GM18511 (cell line): ENCODE data around the gene PTPRG.
"Not testable (repeated sequence)": the region's sequence is repeated elsewhere in the genome, so short reads cannot be mapped to it uniquely, and the experiment has no call there.

Experiments used
- ATAC-seq: cut with Tn5 transposase; IDR thresholded peaks from one replicate; pipeline ENCODE4 v1.9.1; 2021; ENCODE audit warnings: mild to moderate bottlenecking, moderate library complexity; ENCODE audit not compliant: unreplicated experiment

The PTPRG gene

DNA sequence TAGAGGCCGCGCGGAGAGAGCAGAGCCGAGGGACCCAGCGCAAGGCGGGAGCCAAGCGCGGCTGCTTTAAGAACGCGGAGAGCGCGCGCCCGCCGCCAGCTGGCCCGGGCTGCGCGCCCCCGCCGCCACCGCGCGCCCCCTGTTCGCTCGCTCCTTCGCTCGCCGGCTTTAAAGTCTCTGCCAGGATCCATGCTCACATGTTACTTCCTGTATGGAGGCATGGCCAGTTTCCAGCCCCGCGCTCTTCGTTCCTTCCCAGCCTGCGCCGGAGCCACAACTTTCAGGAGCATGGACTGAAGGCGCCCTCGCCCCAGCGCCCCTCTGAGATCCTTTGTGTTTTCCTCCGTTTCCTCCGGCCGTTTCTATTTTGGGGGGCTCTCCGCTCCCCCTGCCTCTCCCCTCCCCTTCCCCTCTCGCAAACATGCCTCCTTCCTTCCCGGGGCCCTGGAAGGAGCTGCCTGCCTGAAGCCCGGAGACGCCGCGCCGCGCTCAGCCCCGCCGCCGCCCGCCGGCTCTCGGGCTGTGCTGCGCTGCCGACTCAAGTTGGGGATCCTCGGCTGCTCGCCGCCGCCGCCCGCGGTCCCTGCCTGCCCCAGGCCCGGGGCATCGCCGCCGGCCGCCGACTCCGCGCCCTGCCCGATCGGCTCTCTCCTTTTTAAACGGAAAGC lies at the start of gene PTPRG:
Gene PTPRG, plus strand, starts transcription at position 198 of the 668 bp plus-strand sequence. CDS start 717 bp downstream, outside the sequence.
- peak; percentile 64 for ATAC-seq

DNA sequence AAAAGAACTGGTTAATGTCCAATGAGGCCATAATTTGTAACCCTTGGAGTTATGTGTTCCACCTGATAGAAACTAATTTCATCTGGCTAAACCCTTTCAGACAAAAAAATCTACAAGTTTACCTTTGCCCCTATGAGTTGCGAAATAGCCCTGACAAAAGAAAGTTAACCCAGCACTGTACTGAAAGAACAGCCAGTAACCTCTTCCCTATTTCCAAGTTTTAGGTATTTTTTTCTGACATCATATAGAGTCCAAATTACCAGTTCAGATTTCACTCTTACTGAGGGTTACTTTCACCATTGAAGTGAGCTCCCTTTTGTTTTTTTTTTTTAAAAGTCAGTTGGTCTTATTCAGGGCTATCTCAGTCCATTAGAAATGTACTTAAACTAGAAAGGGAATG lies 42.8 kb upstream of the PTPRG start:
- peak; percentile 33 for ATAC-seq

DNA sequence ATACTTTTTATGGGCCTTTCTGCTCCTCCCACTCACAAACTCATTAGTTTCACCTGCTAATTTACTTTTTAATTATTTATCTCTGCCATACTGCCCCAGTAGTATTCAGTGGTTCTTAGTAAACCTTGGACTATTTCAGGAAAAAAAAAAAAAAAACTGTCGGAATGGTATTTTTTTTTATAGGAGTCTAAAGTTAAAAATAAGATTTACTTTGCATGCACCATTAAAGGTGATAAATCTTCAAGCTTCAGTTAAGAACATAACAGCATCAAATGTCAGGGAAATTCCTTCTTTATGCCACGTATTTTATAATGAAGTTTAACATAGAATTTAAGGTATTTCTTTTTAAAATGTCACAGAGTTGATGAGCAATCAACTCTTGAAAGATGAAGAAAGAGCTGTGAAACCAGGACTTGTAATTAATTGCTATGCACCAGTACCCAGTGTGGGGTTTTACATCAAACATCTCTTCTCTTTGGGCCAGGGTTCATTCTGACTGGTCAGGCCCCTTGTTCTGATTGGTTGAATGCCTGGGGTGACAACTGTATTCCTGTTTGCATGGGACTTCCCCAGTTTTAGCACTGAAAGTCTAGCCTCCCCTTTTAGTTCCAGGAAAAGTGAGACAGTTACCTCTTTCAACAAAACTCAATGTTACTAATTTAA lies 40.3 kb upstream of the PTPRG start:
- ATAC-seq = peak; percentile 98

GRCh38 chr3:61522060-61522459 lies 39.3 kb upstream of the PTPRG start:
- ATAC-seq = no peak

DNA sequence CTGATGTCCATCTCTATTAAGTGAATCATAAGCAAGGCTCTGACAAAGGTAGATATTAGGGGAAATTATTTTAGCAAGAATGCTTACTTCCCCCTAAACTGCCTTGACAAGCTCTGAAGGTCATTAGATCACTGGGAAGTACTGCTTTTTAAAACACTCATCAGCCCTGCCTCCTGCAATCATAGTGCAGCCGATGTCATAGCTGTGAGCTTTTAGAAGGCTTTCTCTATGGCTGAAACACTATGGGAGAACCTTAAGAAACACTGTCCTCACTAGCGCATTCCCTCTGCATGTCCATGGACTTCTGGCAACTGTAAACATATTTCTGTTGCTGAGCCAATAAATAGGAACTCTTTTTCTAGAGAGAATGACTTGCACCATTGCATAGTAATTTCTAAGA lies 38.7 kb upstream of the PTPRG start:
- ATAC-seq = no peak

GRCh38 chr3:61524933-61525332 lies 36.4 kb upstream of the PTPRG start:
- no peak for ATAC-seq

GRCh38 chr3:61526308-61526707 lies 35.1 kb upstream of the PTPRG start:
- no peak for ATAC-seq

DNA sequence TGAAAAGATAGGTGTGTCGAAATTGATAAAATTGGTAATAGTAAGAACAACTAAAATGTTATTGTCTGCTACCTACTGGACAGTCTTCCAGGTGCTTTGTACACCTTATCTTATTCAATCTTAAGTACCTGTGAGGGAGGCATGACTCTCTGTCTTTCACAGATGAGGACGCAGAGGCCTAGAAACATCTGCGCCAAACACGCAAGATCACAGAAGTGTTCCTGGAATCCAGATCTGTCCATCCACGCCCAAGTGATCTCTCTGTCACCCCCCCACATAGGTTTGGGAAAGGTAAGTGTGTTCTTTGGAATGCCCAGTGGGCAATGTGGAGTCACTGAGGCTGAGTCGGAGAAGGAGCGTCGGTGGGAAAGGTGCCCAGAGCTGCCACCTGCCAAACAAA lies 34.4 kb upstream of the PTPRG start:
- ATAC-seq = no peak

- ATAC-seq = no peak
These were observed 31.0 kb upstream of the PTPRG start for GRCh38 chr3:61530355-61530754.

- ATAC-seq = no peak
These were observed 29.8 kb upstream of the PTPRG start for GRCh38 chr3:61531528-61531927.

DNA sequence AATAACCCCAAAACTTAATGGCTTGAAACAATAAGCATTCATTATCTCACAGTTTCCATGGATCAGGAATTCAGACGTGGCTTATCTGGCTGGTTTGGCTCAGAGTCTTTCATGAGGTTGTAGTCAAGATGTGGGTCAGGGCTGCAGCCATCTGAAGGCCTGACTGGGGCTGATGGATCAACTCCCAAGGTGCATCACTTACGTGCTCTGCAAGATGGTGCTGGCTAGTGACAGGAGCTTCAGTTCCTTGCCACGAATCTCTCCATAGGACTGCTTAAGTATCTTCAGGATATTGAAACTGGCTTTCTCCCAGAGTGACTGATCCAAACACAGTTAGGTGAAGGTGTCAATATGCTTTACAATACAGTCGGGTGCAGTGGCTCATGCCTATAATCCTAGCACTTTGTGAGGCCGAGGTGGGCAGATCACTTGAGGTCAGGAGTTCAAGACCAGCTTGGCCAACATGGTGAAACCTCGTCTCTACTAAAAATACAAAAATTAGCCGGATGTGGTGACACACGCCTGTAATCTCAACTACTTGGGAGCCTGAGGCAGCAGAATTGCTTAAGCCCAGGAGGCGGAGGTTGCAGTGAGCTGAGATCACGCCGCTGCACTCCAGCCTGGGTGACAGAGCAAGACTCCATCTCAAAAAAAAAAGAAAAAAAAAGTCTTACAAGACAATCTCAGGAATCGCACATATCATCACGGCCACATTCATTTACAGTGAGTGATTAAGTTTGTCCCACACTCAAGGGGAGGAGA lies 28.5 kb upstream of the PTPRG start:
- ATAC-seq = no peak

DNA sequence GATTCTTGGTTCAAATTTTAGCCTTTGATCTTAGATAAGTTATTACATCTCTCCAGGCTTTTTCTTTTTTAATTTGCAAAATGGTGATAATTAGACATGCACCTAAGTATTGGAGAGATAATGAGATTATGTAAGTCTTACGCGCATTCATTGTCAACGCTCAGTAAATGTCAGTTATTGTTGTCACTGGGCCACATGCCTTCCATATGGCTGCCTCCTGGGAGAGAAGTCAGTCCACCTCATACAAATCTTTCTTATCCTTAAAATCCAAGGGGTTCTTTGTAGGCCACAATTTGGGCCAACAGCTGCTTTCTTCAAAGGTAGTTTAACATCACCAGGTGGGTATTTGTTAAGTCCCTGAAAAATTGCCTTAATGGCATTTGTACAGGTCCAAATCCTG lies 25.5 kb upstream of the PTPRG start:
- no peak for ATAC-seq

DNA sequence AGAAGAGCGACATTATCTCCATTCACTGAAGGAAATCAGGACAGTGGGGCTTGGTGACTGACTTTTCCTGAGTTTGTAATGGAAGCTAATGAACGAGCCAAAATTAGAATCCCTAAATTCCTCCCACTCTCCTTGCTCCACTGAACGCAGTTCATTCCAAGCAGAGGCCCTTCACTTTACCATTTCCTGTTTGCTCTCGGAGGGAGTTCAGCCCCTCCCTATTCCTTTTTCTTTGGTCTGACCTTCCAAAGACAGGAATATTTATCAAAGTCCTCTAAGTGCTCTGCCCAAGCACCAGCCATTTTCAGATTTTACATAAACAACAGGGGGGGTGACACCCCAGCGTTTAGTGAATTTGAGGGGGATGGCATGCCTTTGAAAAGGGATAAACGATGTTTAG lies 24.0 kb upstream of the PTPRG start:
- no peak for ATAC-seq

GRCh38 chr3:61538486-61538885 lies 22.9 kb upstream of the PTPRG start:
- no peak for ATAC-seq

GRCh38 chr3:61541694-61542093 lies 19.7 kb upstream of the PTPRG start:
- no peak for ATAC-seq

GRCh38 chr3:61545716-61546115 lies 15.7 kb upstream of the PTPRG start:
- ATAC-seq = no peak

- no peak for ATAC-seq
These were observed 13.7 kb upstream of the PTPRG start for GRCh38 chr3:61547625-61548024.

DNA sequence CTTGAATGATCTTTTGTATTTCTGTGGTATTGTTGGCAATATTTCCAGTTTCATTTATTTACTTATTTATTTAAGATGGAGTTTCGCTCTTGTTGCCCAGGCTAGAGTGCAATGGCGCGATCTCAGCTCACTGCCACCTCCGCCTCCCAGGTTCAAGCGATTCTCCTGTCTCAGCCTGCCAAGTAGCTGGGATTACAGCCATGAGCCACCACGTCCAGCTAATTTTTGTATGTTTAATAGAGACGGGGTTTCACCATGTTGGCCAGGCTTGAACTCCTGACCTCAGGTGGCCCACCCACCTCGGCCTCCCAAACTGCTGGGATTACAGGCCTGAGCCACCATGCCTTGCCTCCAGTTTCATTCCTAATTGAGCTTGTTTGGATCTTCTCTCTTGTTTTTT lies 8.7 kb upstream of the PTPRG start:
- ATAC-seq = not testable (repeated sequence)

- ATAC-seq = no peak
These were observed 2.1 kb upstream of the PTPRG start for GRCh38 chr3:61559136-61559731.

GRCh38 chr3:61560517-61561373 lies 626 bp upstream of the PTPRG start:
- peak; percentile 54 for ATAC-seq
